SK-N-SH (cell line): ENCODE measurements around the gene NBR1. TPM values are rescaled to one million over a fixed set of nuclear protein-coding genes. Genes with fewer than 3 reads are reported as not detected.

Experiments
- CTCF ChIA-PET: fragments of 300-600, 350-600 bp; formaldehyde crosslinking; extraction: SDS; loops from one replicate; lab custom pipeline; 2021; lab: Yijun Ruan, JAX
- POLR2A ChIA-PET: fragments of 350-600 bp; sonication (Branson Sonifier 250); formaldehyde crosslinking; extraction: SDS; loops from one replicate; lab custom pipeline; 2020; ENCODE audit warnings: antibody characterized with exemption, inconsistent platforms; lab: Yijun Ruan, JAX
- DNase-seq: peaks from one replicate; pipeline ENCODE4 v3.0.0; 2012
- H2AFZ ChIP-seq: fragments of 200-600 bp; sonication (generic); 2 replicates; pipeline ENCODE4 v1.8.1; 2016; ENCODE audit warnings: antibody characterized with exemption, mild to moderate bottlenecking, low read depth
- H3F3A ChIP-seq: fragments of 200-600 bp; sonication (generic); replicated peaks from 2 replicates; pipeline ENCODE3; 2016; ENCODE audit warnings: antibody characterized with exemption, mild to moderate bottlenecking; ENCODE audit not compliant: insufficient read depth
- H3K27ac ChIP-seq, 2 experiments: fragments of 200-500 bp in 1 of 2; fragments of 200-600 bp in 1 of 2; sonication (Bioruptor generic) in 1 of 2; sonication (generic), shearing (Covaris generic) in 1 of 2; 2 replicates each; pipeline versions ENCODE4 v1.5.1 to v1.6.1; 2014 to 2016; ENCODE audit warnings: low read depth in 2 of 2, inconsistent platforms in 1 of 2, low read length in 1 of 2, mild to moderate bottlenecking in 1 of 2, mixed read lengths in 1 of 2
- H3K27me3 ChIP-seq: fragments of 200-600 bp; sonication (generic), shearing (Covaris generic); 2 replicates; pipeline ENCODE4 v1.6.1; 2016; ENCODE audit warnings: mixed run types; ENCODE audit not compliant: insufficient read depth
- H3K36me3 ChIP-seq, 2 experiments: fragments of 200-500 bp in 1 of 2; fragments of 200-600 bp in 1 of 2; sonication (Bioruptor generic) in 1 of 2; sonication (generic) in 1 of 2; replicated peaks in 1 of 2; 2 replicates each; pipeline versions ENCODE3 to v1.5.1; 2014 to 2016; ENCODE audit warnings: low read length in 1 of 2, mild to moderate bottlenecking in 1 of 2; ENCODE audit not compliant: insufficient read depth in 2 of 2, control insufficient read depth in 1 of 2
- H3K4me1 ChIP-seq, 2 experiments: fragments of 200-500 bp in 1 of 2; fragments of 200-600 bp in 1 of 2; sonication (Bioruptor generic) in 1 of 2; sonication (generic), shearing (Covaris generic) in 1 of 2; 2 replicates each; pipeline versions ENCODE4 v1.5.1 to v1.6.1; 2014 to 2016; ENCODE audit warnings: low read depth in 1 of 2, low read length in 1 of 2, mixed run types in 1 of 2; ENCODE audit not compliant: insufficient read depth in 2 of 2, control insufficient read depth in 1 of 2
- H3K4me2 ChIP-seq: fragments of 200-600 bp; sonication (generic), shearing (Covaris generic); 2 replicates; pipeline ENCODE4 v1.6.1; 2017; ENCODE audit warnings: mixed run types
- H3K4me3 ChIP-seq, 2 experiments: fragments of 200-500 bp in 1 of 2; fragments of 200-600 bp in 1 of 2; sonication (Bioruptor generic) in 1 of 2; sonication (generic), shearing (Covaris generic) in 1 of 2; 2 replicates each; pipeline versions ENCODE4 v1.5.1 to v1.8.1; 2014 to 2016; ENCODE audit warnings: low read depth in 2 of 2, inconsistent platforms in 1 of 2, low read length in 1 of 2, mild to moderate bottlenecking in 1 of 2, mixed read lengths in 1 of 2, moderate library complexity in 1 of 2
- H3K79me2 ChIP-seq: fragments of 200-600 bp; sonication (generic); 2 replicates; pipeline ENCODE4 v1.8.1; 2017; ENCODE audit warnings: mild to moderate bottlenecking; ENCODE audit not compliant: insufficient read depth
- H3K9ac ChIP-seq: fragments of 200-600 bp; sonication (generic); 2 replicates; pipeline ENCODE4 v1.6.1; 2017; ENCODE audit warnings: mixed run types
- H3K9me2 ChIP-seq: fragments of 200-600 bp; sonication (generic); 2 replicates; pipeline ENCODE4 v1.6.1; 2017; ENCODE audit warnings: mixed run types
- H3K9me3 ChIP-seq: fragments of 200-600 bp; sonication (generic); 2 replicates; pipeline ENCODE4 v1.6.1; 2017; ENCODE audit warnings: mixed run types, mild to moderate bottlenecking, moderate library complexity
- H4K20me1 ChIP-seq: fragments of 200-600 bp; sonication (generic); 2 replicates; pipeline ENCODE4 v1.6.1; 2017; ENCODE audit warnings: mild to moderate bottlenecking, mixed run types; ENCODE audit not compliant: insufficient read depth
- ELF1 ChIP-seq: IDR thresholded peaks from 2 replicates; pipeline ENCODE4 v1.4.0; 2012
- EZH2phosphoT487 ChIP-seq: fragments of 200-600 bp; sonication (generic); IDR thresholded peaks from 2 replicates; pipeline ENCODE4 v1.6.1; 2017; ENCODE audit warnings: low read depth, mixed run types, mild to moderate bottlenecking, antibody characterized with exemption, moderate library complexity, borderline replicate concordance
- FOSL2 ChIP-seq: IDR thresholded peaks from 2 replicates; pipeline ENCODE4 v1.4.0; 2012; ENCODE audit warnings: low read depth, mild to moderate bottlenecking, moderate library complexity, borderline replicate concordance
- FOXJ3 ChIP-seq: sonication (generic); formaldehyde crosslinking; IDR thresholded peaks from 2 replicates; pipeline ENCODE4 v1.5.1; 2020; ENCODE audit warnings: mild to moderate bottlenecking, missing genetic modification reagents
- FOXM1 ChIP-seq: IDR thresholded peaks from 2 replicates; pipeline ENCODE4 v1.4.0; 2012; ENCODE audit warnings: low read depth, mild to moderate bottlenecking
- MEF2A ChIP-seq: IDR thresholded peaks from 2 replicates; pipeline ENCODE4 v1.4.0; 2012; ENCODE audit warnings: low read depth, borderline replicate concordance
- MXI1 ChIP-seq: IDR thresholded peaks from 2 replicates; pipeline ENCODE4 v1.6.1; 2012; ENCODE audit warnings: mild to moderate bottlenecking, low read depth, low read length, improper control_type of control experiment
- NFIC ChIP-seq: IDR thresholded peaks from 2 replicates; pipeline ENCODE4 v1.4.0; 2012; ENCODE audit warnings: borderline replicate concordance
- NRF1 ChIP-seq: IDR thresholded peaks from 2 replicates; pipeline ENCODE4 v1.6.1; 2012; ENCODE audit warnings: low read depth, mild to moderate bottlenecking, low read length
- POLR2AphosphoS5 ChIP-seq: IDR thresholded peaks from 2 replicates; pipeline ENCODE4 v1.6.1; 2012; ENCODE audit warnings: low read depth, low read length
- RAD21 ChIP-seq: IDR thresholded peaks from 2 replicates; pipeline ENCODE4 v1.6.1; 2012; ENCODE audit warnings: mild to moderate bottlenecking, low read length
- RCOR1 ChIP-seq: fragments of 150-350 bp; IDR thresholded peaks from 2 replicates; pipeline ENCODE4 v1.6.1; 2017; ENCODE audit warnings: antibody characterized with exemption, low read length
- SIN3A ChIP-seq: IDR thresholded peaks from 2 replicates; pipeline ENCODE4 v1.6.1; 2012; ENCODE audit warnings: low read depth, mild to moderate bottlenecking, low read length, moderate library complexity, borderline replicate concordance
- SMC3 ChIP-seq: IDR thresholded peaks from 2 replicates; pipeline ENCODE4 v1.6.1; 2012; ENCODE audit warnings: low read depth, low read length, improper control_type of control experiment
- TAF1 ChIP-seq: IDR thresholded peaks from 2 replicates; pipeline ENCODE4 v1.6.1; 2012; ENCODE audit warnings: low read depth, mild to moderate bottlenecking, low read length, moderate library complexity, borderline replicate concordance
- WGBS: methylation state at CpG from one replicate; pipeline ENCODE4 v1.1.6; 2017; ENCODE audit warnings: low lambda C conversion rate; 5-methylcytosine and 5-hydroxymethylcytosine counted together
- polyA plus RNA-seq, 3 experiments: library from polyadenylated mRNA; depleted of rRNA; stranded (reverse); fragments of >200 nt; gene quantifications; 2 replicates each; pipeline ENCODE4 v1.2.3, GENCODE V29; 2012
- TF ChIP-seq, protein P1 (sequence below): IDR thresholded peaks from 2 replicates; pipeline ENCODE4; 2012
- TF ChIP-seq, protein P2 (sequence below): fragments of 150-350 bp; IDR thresholded peaks from 2 replicates; pipeline ENCODE4 v1.6.1; 2016; ENCODE audit warnings: mild to moderate bottlenecking, low read depth, low read length
- TF ChIP-seq, protein P3 (sequence below): IDR thresholded peaks from 2 replicates; pipeline ENCODE4 v1.4.0; 2012; ENCODE audit warnings: low read depth, borderline replicate concordance
- TF ChIP-seq, protein P4 (sequence below): IDR thresholded peaks from 2 replicates; pipeline ENCODE4 v1.4.0; 2012; ENCODE audit warnings: low read depth, borderline replicate concordance
- TF ChIP-seq, protein P5 (sequence below): IDR thresholded peaks from 2 replicates; pipeline ENCODE4 v1.4.0; 2012; ENCODE audit warnings: low read depth

The NBR1 gene
- polyA plus RNA-seq, 1 of the 3 experiments (the other 2 are of a cell fraction): 41.4 TPM

DNA sequence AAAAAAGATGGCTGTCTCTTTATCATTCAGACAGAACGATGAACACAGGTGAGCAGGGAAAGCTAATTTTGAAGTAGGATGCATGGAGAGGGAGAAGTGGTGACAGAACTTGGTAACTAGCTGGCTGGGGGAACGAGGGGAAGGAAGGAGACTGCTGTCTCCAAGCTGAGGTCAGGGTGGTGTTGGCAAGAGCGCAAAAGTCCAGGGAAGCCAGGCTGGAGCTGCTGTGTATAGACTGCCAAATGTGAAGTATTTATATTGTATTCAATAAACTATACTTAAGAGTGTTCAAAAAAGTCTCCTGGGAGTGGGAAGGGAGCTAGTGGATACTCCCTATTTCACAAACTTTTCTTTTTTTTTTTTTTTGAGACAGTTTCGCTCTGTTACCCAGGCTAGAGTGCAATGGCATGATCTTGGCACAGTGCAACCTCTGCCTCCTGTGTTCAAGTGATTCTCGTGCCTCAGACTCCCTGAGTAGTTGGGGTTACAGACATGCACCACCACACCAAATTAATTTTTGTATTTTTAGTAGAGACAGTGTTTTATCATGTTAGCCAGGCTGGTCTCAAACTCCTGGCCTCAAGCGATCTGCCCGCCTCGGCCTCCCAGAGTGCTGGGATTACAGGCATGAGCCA, 48.8 kb downstream of the NBR1 start:
- no peaks in the 10 kb centered on the region for H3K4me1 ChIP-seq
- TF ChIP-seq, protein P1, sequence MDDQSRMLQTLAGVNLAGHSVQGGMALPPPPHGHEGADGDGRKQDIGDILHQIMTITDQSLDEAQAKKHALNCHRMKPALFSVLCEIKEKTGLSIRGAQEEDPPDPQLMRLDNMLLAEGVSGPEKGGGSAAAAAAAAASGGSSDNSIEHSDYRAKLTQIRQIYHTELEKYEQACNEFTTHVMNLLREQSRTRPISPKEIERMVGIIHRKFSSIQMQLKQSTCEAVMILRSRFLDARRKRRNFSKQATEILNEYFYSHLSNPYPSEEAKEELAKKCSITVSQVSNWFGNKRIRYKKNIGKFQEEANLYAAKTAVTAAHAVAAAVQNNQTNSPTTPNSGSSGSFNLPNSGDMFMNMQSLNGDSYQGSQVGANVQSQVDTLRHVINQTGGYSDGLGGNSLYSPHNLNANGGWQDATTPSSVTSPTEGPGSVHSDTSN: no peak
- TF ChIP-seq, protein P2, sequence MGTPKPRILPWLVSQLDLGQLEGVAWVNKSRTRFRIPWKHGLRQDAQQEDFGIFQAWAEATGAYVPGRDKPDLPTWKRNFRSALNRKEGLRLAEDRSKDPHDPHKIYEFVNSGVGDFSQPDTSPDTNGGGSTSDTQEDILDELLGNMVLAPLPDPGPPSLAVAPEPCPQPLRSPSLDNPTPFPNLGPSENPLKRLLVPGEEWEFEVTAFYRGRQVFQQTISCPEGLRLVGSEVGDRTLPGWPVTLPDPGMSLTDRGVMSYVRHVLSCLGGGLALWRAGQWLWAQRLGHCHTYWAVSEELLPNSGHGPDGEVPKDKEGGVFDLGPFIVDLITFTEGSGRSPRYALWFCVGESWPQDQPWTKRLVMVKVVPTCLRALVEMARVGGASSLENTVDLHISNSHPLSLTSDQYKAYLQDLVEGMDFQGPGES: no peak
- TF ChIP-seq NFIC: no peak
- no peak for TF ChIP-seq SMC3
- no peak for TF ChIP-seq ELF1
- TF ChIP-seq, protein P3, sequence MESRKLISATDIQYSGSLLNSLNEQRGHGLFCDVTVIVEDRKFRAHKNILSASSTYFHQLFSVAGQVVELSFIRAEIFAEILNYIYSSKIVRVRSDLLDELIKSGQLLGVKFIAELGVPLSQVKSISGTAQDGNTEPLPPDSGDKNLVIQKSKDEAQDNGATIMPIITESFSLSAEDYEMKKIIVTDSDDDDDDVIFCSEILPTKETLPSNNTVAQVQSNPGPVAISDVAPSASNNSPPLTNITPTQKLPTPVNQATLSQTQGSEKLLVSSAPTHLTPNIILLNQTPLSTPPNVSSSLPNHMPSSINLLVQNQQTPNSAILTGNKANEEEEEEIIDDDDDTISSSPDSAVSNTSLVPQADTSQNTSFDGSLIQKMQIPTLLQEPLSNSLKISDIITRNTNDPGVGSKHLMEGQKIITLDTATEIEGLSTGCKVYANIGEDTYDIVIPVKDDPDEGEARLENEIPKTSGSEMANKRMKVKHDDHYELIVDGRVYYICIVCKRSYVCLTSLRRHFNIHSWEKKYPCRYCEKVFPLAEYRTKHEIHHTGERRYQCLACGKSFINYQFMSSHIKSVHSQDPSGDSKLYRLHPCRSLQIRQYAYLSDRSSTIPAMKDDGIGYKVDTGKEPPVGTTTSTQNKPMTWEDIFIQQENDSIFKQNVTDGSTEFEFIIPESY: no peak
- no peak for TF ChIP-seq FOSL2
- TF ChIP-seq, protein P4, sequence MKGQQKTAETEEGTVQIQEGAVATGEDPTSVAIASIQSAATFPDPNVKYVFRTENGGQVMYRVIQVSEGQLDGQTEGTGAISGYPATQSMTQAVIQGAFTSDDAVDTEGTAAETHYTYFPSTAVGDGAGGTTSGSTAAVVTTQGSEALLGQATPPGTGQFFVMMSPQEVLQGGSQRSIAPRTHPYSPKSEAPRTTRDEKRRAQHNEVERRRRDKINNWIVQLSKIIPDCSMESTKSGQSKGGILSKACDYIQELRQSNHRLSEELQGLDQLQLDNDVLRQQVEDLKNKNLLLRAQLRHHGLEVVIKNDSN: no peak
- no peak for TF ChIP-seq TAF1
- TF ChIP-seq MXI1: no peak
- no peak for TF ChIP-seq SIN3A
- TF ChIP-seq MEF2A: no peak
- no peak for TF ChIP-seq RAD21
- TF ChIP-seq POLR2AphosphoS5: no peak
- no peak for TF ChIP-seq NRF1
- no peak for TF ChIP-seq RCOR1
- no peak for TF ChIP-seq FOXM1
- TF ChIP-seq, protein P5, sequence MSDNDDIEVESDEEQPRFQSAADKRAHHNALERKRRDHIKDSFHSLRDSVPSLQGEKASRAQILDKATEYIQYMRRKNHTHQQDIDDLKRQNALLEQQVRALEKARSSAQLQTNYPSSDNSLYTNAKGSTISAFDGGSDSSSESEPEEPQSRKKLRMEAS: no peak
- TF ChIP-seq EZH2phosphoT487: no peak
- TF ChIP-seq FOXJ3 (CRISPR knock-in tag): no peak
- TF ChIP-seq, all 33 proteins: peak for 0
- H3K4me2 ChIP-seq: no peak overlapping the region
- no peaks in the 10 kb centered on the region for H3F3A ChIP-seq
- no peak overlapping the region for H3K9ac ChIP-seq
- DNase-seq: no peak
- ChIA-PET CTCF (interaction anchor here (0.6 kb wide), 1 partner anchor 104 kb away, joined by 3 read pairs; no protein-coding TSS in a partner anchor), POLR2A (interaction anchor here (0.9 kb wide), 1 partner anchor 51 kb away, joined by 3 read pairs; no protein-coding TSS in a partner anchor)
- no peak overlapping the region for H3K4me3 ChIP-seq
- no peak overlapping the region for H2AFZ ChIP-seq
- H3K27me3 ChIP-seq: no peaks in the 10 kb centered on the region
- H3K9me3 ChIP-seq: no peaks in the 10 kb centered on the region
- no peaks in the 10 kb centered on the region for H3K79me2 ChIP-seq
- H4K20me1 ChIP-seq: no peaks in the 10 kb centered on the region
- H3K36me3 ChIP-seq: no peaks in the 10 kb centered on the region
- WGBS: 78% methylated on average over 8 of the region's 8 CpGs
- no peaks in the 10 kb centered on the region for H3K9me2 ChIP-seq
- no peak overlapping the region for H3K27ac ChIP-seq
